Trophoblast cell (in vitro differentiated cells and primary cell): Measurements from ENCODE around the gene GJA5. TPM values are rescaled to one million over a fixed set of nuclear protein-coding genes. Genes with fewer than 3 reads are reported as not detected.

ENCODE experiments used
- DNase-seq, 2 donors: peaks; one replicate each; pipeline ENCODE4 v3.0.0-alpha.2; 2016
- H2AFZ ChIP-seq: 2 replicates; pipeline ENCODE4 v1.6.1; 2013; ENCODE audit warnings: low read length, moderate library complexity, mild to moderate bottlenecking; ENCODE audit not compliant: insufficient read depth, poor library complexity
- H2AK5ac ChIP-seq: 2 replicates; pipeline ENCODE4 v1.6.1; 2013; ENCODE audit warnings: mild to moderate bottlenecking, low read length
- H2BK120ac ChIP-seq: 2 replicates; pipeline ENCODE4 v1.6.1; 2013; ENCODE audit warnings: low read length, mild to moderate bottlenecking, moderate library complexity; ENCODE audit not compliant: insufficient read depth, poor library complexity
- H2BK12ac ChIP-seq: 2 replicates; pipeline ENCODE4 v1.6.1; 2013; ENCODE audit warnings: mild to moderate bottlenecking, low read length, moderate library complexity
- H2BK5ac ChIP-seq: 2 replicates; pipeline ENCODE4 v1.6.1; 2013; ENCODE audit warnings: low read length, low read depth, moderate library complexity, mild to moderate bottlenecking; ENCODE audit not compliant: poor library complexity
- H3K14ac ChIP-seq: 2 replicates; pipeline ENCODE4 v1.6.1; 2013; ENCODE audit warnings: mild to moderate bottlenecking, low read length
- H3K18ac ChIP-seq: 2 replicates; pipeline ENCODE4 v1.6.1; 2013; ENCODE audit warnings: mild to moderate bottlenecking, low read length
- H3K23ac ChIP-seq: 2 replicates; pipeline ENCODE4 v1.6.1; 2013; ENCODE audit warnings: low read length
- H3K27ac ChIP-seq: 2 replicates; pipeline ENCODE4 v1.5.1; 2013; ENCODE audit warnings: low read depth, mild to moderate bottlenecking, inconsistent platforms, low read length, moderate library complexity
- H3K27me3 ChIP-seq: 2 replicates; pipeline ENCODE4 v1.6.1; 2013; ENCODE audit warnings: inconsistent platforms, mild to moderate bottlenecking, low read length, moderate library complexity; ENCODE audit not compliant: insufficient read depth
- H3K36me3 ChIP-seq, 2 experiments: 1 replicate in 1 of 2; 2 replicates in 1 of 2; pipeline ENCODE4 v1.6.1; 2013; ENCODE audit warnings: low read length in 2 of 2, mild to moderate bottlenecking in 2 of 2, moderate library complexity in 1 of 2; ENCODE audit not compliant: insufficient read depth in 2 of 2, control insufficient read depth in 1 of 2
- H3K4ac ChIP-seq: 2 replicates; pipeline ENCODE4 v1.6.1; 2013; ENCODE audit warnings: low read depth, mild to moderate bottlenecking, low read length, moderate library complexity
- H3K4me1 ChIP-seq, 2 experiments: 1 replicate in 1 of 2; 2 replicates in 1 of 2; pipeline ENCODE4 v1.6.1; 2013; ENCODE audit warnings: low read length in 2 of 2, mild to moderate bottlenecking in 2 of 2, moderate library complexity in 1 of 2; ENCODE audit not compliant: insufficient read depth in 2 of 2, control insufficient read depth in 1 of 2
- H3K4me2 ChIP-seq: 2 replicates; pipeline ENCODE4 v1.6.1; 2013; ENCODE audit warnings: inconsistent platforms, mild to moderate bottlenecking, low read length, moderate library complexity
- H3K4me3 ChIP-seq: 2 replicates; pipeline ENCODE4 v1.5.1; 2013; ENCODE audit warnings: mild to moderate bottlenecking, low read depth, low read length, inconsistent platforms
- H3K79me1 ChIP-seq: one replicate; pipeline ENCODE4 v1.6.1; 2013; ENCODE audit warnings: low read length
- H3K79me2 ChIP-seq: 2 replicates; pipeline ENCODE4 v1.6.1; 2013; ENCODE audit warnings: low read length, mild to moderate bottlenecking; ENCODE audit not compliant: control insufficient read depth, insufficient read depth, poor library complexity
- H3K9ac ChIP-seq: 2 replicates; pipeline ENCODE4 v1.6.1; 2013; ENCODE audit warnings: mild to moderate bottlenecking, low read length
- H3K9me3 ChIP-seq: 2 replicates; pipeline ENCODE4 v1.6.1; 2013; ENCODE audit warnings: low read depth, mild to moderate bottlenecking, control low read depth, inconsistent platforms, low read length; ENCODE audit not compliant: insufficient read depth
- H4K12ac ChIP-seq: 2 replicates; pipeline ENCODE4 v1.6.1; 2013; ENCODE audit warnings: low read depth, mild to moderate bottlenecking, low read length, moderate library complexity
- H4K8ac ChIP-seq: 2 replicates; pipeline ENCODE4 v1.6.1; 2013; ENCODE audit warnings: low read depth, mild to moderate bottlenecking, low read length, moderate library complexity
- H4K91ac ChIP-seq: one replicate; pipeline ENCODE4 v1.6.1; 2013; ENCODE audit warnings: low read depth, mild to moderate bottlenecking, low read length, moderate library complexity
- WGBS: extraction: QIAGEN DNeasy Blood & Tissue Kit; methylation state at CpG from one replicate; pipeline ENCODE4 v1.1.7; 2013; ENCODE audit warnings: missing lambda C conversion rate; ENCODE audit not compliant: insufficient read length, insufficient coverage; ENCODE audit errors: extremely low coverage; 5-methylcytosine and 5-hydroxymethylcytosine counted together
- polyA plus RNA-seq: library from polyadenylated mRNA; stranded (reverse); fragments of 200-250 nt; gene quantifications from 2 replicates; pipeline ENCODE4 v1.2.3, GENCODE V29; 2013

GJA5 gene
- 32.7 and 38.5 TPM in 2 replicates for polyA plus RNA-seq

DNA sequence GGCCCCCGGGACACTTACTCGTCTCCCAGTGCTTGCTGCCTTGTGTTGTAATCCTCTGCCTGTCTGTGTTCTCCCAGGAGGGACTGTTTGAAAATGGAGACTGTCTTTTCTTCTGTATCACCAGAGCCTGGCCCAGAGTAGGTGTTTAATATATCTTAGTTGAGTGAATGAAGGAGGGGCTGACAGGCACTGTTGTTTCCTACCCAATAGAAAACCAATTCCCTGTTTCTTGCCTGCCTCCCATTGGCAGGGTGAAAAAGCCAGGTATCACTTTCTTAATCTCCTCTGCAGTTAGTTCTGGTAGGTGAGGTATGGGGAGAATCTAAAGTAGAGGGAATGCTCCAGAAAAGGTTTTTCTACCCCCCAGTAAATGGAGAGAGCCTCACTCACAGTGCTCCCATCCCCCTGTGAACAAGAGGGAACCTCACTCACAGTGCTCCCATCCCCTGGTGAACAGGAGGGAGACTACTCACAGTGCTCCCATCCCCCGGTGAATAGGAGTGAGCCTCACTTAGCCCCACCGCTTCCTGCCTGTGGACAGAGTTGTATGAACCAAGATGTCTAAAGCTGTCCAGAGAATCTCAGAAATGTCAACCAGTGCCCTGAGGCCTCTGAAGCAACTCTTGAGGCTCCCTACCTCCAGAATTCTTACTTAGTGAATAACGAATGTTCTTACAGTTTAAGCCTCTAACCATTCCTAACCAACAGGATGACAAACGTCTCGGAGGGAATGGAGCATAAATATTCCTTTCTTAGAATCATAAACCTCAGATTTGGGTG lies at the start of gene GJA5:
GJA5 (minus strand) TSS at position 122 of the 780 bp plus-strand sequence. CDS start 1,364 bp downstream, outside the sequence.
- Histone ChIP-seq H3K79me1 (peaks cover 16% of the 10 kb centered on the region), H2AFZ (peak within 1 kb of the TSS; percentile 43), H3K36me3 (no peaks in the 10 kb centered on the region), H3K18ac (peak within 1 kb of the TSS; percentile 42), H3K4me1 (peaks cover 33 to 38% of the 10 kb centered on the region in 2 experiments), H3K9ac (no peak within 1 kb of the TSS), H2AK5ac (peak within 1 kb of the TSS; percentile 41), H3K27me3 (no peaks in the 10 kb centered on the region), H4K91ac (peak within 1 kb of the TSS; percentile 52), H4K12ac (no peak within 1 kb of the TSS), H2BK120ac (peak within 1 kb of the TSS; percentile 27), H3K27ac (peak within 1 kb of the TSS; percentile 60), H3K14ac (peak within 1 kb of the TSS; percentile 57), H2BK5ac (peak within 1 kb of the TSS; percentile 62), H3K4me2 (no peak within 1 kb of the TSS), H3K4ac (peak within 1 kb of the TSS; percentile 12), H3K79me2 (no peaks in the 10 kb centered on the region), H3K9me3 (no peaks in the 10 kb centered on the region), H2BK12ac (peak within 1 kb of the TSS; percentile 10), H3K23ac (no peak within 1 kb of the TSS), H4K8ac (peak within 1 kb of the TSS; percentile 32), H3K4me3 (no peak within 1 kb of the TSS)
- no CpG with 5 or more reads among the region's 7 CpGs for WGBS
- DNase-seq: peak; percentile 97 to 99

DNA sequence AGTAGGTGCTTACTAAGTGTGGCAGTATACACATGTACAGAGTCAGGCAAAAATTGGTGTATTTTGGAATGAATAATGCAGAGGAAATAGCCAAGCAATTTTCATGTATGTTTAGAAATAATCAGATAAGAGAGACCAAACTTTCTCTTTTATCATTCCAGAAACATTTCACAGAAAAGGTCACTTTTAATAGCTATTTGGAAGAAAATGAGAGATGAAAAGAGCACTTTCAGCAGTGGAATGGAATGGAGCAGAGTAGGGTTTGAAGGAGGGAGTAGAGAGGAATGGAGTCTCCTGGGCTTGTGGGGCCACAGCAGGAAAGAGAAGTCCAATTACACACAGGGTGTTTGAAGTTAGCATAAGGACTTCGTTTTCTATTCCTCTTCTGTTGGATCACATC lies 48.8 kb upstream of the GJA5 start:
- Histone ChIP-seq H3K9ac (no peak overlapping the region), H3K36me3 (no peaks in the 10 kb centered on the region), H2AFZ (no peak overlapping the region), H3K79me2 (no peaks in the 10 kb centered on the region), H2BK12ac (no peak overlapping the region), H3K79me1 (no peaks in the 10 kb centered on the region), H3K9me3 (peaks cover 5% of the 10 kb centered on the region), H3K4me2 (no peak overlapping the region), H3K23ac (no peak overlapping the region), H3K27ac (no peak overlapping the region), H2BK120ac (no peak overlapping the region), H3K4ac (no peak overlapping the region), H4K12ac (no peak overlapping the region), H3K14ac (no peak overlapping the region), H3K4me1 (peaks cover 0 to 8% of the 10 kb centered on the region in 2 experiments), H3K27me3 (no peaks in the 10 kb centered on the region), H4K8ac (no peak overlapping the region), H2BK5ac (no peak overlapping the region), H4K91ac (no peak overlapping the region), H3K4me3 (no peak overlapping the region), H2AK5ac (no peak overlapping the region), H3K18ac (no peak overlapping the region)
- WGBS: no CpG with 5 or more reads among the region's 1 CpG
- DNase-seq: peak; percentile 55 to 87

DNA sequence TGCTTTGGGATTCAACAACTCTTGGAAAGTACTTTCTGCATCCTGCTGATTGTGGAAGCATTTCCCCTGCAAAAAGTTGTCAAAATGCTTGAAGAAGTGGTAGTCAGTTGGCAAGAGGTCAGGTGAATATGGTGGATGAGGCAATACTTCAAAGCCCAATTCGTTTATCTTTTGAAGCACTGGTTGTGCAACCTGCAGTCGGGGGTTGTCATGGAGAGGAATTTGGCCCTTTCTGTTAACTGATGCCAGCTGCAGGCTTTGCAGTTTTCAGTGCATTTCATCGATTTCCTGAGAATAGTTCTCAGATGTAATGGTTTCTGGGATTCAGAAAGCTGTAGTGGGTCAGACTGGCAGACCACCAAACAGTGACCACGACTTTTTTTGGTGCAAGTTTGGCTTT lies 47.6 kb upstream of the GJA5 start:
- H4K91ac ChIP-seq: no peak overlapping the region
- no peak overlapping the region for H3K9ac ChIP-seq
- no peaks in the 10 kb centered on the region for H3K79me1 ChIP-seq
- H2AK5ac ChIP-seq: no peak overlapping the region
- H3K4ac ChIP-seq: no peak overlapping the region
- no peaks in the 10 kb centered on the region for H3K36me3 ChIP-seq
- no peak overlapping the region for H3K4me3 ChIP-seq
- no peak overlapping the region for H3K18ac ChIP-seq
- H2BK5ac ChIP-seq: no peak overlapping the region
- no peak overlapping the region for H4K12ac ChIP-seq
- H4K8ac ChIP-seq: no peak overlapping the region
- no peak overlapping the region for H3K23ac ChIP-seq
- H3K79me2 ChIP-seq: no peaks in the 10 kb centered on the region
- no peaks in the 10 kb centered on the region for H3K27me3 ChIP-seq
- H3K9me3 ChIP-seq: peaks cover 5% of the 10 kb centered on the region
- peak; percentile 69 to 96 for DNase-seq
- H3K14ac ChIP-seq: no peak overlapping the region
- H2BK12ac ChIP-seq: no peak overlapping the region
- no peak overlapping the region for H3K27ac ChIP-seq
- H3K4me1 ChIP-seq: peaks cover 0 to 8% of the 10 kb centered on the region in 2 experiments
- no peak overlapping the region for H3K4me2 ChIP-seq
- no peak overlapping the region for H2BK120ac ChIP-seq
- no peak overlapping the region for H2AFZ ChIP-seq
- no CpG with 5 or more reads among the region's 4 CpGs for WGBS

DNA sequence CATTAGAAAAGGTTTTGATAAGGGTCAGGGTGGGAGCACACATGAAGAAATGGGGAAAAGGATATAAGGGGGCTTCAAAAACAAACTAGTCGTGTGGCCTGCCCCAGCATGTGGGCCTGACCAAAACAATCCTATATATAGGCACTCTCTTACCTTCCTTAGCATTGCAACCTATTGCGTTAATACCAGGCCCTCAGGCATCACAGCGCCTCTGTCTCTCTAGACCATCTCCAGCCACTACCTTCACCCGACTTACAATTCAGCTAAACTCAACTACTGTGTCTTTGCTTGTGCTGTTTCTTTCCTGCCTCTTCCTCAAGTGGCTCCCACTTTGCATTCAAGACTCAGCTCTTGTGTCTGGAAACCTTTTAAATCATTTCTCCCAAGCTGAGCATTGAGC lies 47.0 kb upstream of the GJA5 start:
- Histone ChIP-seq H3K14ac (no peak overlapping the region), H3K27me3 (no peaks in the 10 kb centered on the region), H3K4ac (no peak overlapping the region), H3K79me2 (no peaks in the 10 kb centered on the region), H3K36me3 (no peaks in the 10 kb centered on the region), H3K23ac (no peak overlapping the region), H4K91ac (no peak overlapping the region), H3K4me3 (no peak overlapping the region), H3K18ac (no peak overlapping the region), H3K4me2 (no peak overlapping the region), H2BK12ac (no peak overlapping the region), H2BK5ac (no peak overlapping the region), H2AK5ac (no peak overlapping the region), H2BK120ac (no peak overlapping the region), H3K9ac (no peak overlapping the region), H4K8ac (no peak overlapping the region), H3K27ac (no peak overlapping the region), H3K79me1 (no peaks in the 10 kb centered on the region), H3K4me1 (peaks cover 0 to 8% of the 10 kb centered on the region in 2 experiments), H3K9me3 (peaks cover 5% of the 10 kb centered on the region), H4K12ac (no peak overlapping the region), H2AFZ (no peak overlapping the region)
- DNase-seq: peak; percentile 81 to 88
- WGBS: no CpG with 5 or more reads among the region's 4 CpGs
